Astrocyte of the spinal cord (primary cell): ENCODE measurements around the gene ADGRD2.

Experiments
- DNase-seq: peaks from one replicate; pipeline ENCODE4 v3.0.0; 2011; ENCODE audit warnings: low read depth, low spot score
- H3K4me3 ChIP-seq: 2 replicates; pipeline ENCODE4 v1.5.1; 2011; ENCODE audit warnings: low read depth, mild to moderate bottlenecking, low read length, moderate library complexity
- in situ Hi-C: cut with HindIII; loops from 2 replicates; pipeline ENCODE4 v1.10.0; 2017; ENCODE audit warnings: low sequenced_read_pairs
- TF ChIP-seq, protein P1 (sequence below): IDR thresholded peaks from 2 replicates; pipeline ENCODE4 v1.5.1; 2012; ENCODE audit warnings: low read depth, mild to moderate bottlenecking, low read length, inconsistent platforms

ADGRD2 gene

DNA sequence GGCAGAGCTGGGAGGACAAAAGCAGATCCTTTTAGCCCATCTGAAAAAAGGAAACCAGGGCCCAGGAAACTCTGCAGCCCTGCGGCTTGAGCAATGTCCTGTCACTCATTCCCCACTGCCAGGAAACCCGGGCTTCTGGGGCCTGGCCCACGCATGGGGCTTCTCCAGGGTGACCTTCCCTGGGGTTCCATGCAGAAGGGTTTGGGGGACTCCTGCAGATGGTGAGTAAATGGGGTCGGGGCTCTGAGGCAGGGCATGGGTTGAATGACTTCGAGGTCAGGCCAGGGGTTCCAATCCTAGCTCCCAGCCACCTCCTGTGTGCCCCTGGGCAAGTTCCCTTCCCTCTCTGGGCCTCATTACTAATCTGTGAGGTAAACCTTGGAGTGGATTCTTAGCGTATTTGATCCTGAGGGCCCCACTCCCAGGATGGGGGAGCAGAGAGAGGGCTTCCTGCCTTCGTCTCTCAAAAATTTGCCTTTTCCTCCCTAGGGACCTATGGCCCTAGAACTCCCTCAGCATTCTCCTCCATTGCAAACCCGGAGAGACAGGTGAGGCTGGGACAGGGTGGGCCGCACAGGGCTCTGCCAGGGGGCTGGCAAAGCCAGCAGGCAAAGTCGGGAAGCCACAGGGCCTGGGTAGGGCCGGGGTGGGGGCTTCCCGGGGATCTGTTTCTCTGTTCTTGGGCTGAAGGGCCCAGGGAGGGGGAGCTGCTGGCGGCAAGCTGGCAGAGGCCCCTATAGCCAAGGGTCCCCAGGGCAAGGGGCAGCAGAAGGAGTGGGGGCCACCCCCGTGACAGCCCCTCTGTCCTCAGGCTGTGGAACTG lies 25.8 kb downstream of the ADGRD2 start:
- TF ChIP-seq, protein P1, sequence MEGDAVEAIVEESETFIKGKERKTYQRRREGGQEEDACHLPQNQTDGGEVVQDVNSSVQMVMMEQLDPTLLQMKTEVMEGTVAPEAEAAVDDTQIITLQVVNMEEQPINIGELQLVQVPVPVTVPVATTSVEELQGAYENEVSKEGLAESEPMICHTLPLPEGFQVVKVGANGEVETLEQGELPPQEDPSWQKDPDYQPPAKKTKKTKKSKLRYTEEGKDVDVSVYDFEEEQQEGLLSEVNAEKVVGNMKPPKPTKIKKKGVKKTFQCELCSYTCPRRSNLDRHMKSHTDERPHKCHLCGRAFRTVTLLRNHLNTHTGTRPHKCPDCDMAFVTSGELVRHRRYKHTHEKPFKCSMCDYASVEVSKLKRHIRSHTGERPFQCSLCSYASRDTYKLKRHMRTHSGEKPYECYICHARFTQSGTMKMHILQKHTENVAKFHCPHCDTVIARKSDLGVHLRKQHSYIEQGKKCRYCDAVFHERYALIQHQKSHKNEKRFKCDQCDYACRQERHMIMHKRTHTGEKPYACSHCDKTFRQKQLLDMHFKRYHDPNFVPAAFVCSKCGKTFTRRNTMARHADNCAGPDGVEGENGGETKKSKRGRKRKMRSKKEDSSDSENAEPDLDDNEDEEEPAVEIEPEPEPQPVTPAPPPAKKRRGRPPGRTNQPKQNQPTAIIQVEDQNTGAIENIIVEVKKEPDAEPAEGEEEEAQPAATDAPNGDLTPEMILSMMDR = no peak
- in situ Hi-C loops = no loop called here
- DNase-seq = no peak
- no peak overlapping the region for H3K4me3 ChIP-seq

DNA sequence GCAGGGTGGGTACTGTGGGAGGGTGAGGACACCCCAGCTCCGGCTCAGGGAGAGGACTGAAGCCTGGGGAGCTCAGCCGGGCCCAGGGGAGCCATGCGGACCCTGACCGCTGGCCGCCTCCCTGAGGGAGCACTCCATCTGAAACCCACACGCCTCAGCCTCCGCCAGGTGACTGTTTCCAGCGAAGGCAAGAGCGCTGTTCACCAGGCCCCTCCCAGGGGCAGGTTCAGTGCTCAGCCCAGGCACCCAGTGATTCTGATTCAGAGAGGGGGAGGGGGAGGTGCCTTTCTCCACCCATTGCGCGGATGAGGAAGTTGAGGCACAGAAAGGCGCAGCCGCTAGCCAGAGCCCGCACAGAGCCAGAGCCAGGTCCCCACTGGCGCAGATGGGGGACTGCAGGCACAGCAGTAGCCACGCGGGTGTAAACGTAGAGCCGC lies 27.0 kb downstream of the ADGRD2 start:
- in situ Hi-C loops = no loop called here
- no peak overlapping the region for H3K4me3 ChIP-seq
- TF ChIP-seq, protein P1 = no peak
- no peak for DNase-seq

DNA sequence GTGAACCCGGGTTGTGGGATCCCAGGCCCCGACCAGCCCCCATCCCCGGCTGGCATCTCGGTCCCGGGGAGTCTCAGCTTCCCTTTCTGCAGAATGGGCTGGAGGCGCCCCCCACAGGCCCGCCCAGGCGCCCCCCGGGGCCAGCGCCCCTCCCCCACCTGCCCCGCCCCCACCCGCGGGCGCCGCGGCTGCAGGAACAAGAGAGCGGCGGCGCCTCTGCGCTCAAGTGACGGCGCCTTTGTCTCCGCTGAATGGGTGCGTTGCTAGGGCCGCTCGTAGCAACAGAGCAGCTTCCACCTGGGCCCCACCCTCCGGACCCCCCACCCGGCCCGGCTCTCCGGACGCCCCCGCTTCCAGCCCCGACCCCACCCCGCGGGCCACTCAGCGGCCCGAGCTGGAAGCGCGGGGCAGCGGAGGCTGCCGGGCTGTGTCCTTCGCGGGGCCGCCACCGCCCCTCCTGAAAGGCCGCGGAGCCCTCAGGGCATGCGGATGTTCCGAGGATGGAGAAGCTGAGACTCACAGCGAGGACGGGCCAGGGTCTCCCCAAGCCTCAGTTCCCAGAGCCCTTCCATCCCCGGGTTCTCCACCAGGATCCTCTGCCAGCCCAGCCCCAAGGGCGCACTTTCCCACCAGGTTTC lies 27.5 kb downstream of the ADGRD2 start:
- TF ChIP-seq, protein P1 = no peak
- DNase-seq = no peak
- in situ Hi-C loops = no loop called here
- H3K4me3 ChIP-seq = no peak overlapping the region

GRCh38 chr9:124478354-124478753 lies 28.1 kb downstream of the ADGRD2 start:
- in situ Hi-C loops = no loop called here
- DNase-seq = no peak
- TF ChIP-seq, protein P1 = no peak
- no peak overlapping the region for H3K4me3 ChIP-seq

- no peak overlapping the region for H3K4me3 ChIP-seq
- in situ Hi-C loops = no loop called here
- no peak for DNase-seq
- TF ChIP-seq, protein P1 = no peak
Observed at GRCh38 chr9:124479371-124479770, 29.1 kb downstream of the ADGRD2 start.

DNA sequence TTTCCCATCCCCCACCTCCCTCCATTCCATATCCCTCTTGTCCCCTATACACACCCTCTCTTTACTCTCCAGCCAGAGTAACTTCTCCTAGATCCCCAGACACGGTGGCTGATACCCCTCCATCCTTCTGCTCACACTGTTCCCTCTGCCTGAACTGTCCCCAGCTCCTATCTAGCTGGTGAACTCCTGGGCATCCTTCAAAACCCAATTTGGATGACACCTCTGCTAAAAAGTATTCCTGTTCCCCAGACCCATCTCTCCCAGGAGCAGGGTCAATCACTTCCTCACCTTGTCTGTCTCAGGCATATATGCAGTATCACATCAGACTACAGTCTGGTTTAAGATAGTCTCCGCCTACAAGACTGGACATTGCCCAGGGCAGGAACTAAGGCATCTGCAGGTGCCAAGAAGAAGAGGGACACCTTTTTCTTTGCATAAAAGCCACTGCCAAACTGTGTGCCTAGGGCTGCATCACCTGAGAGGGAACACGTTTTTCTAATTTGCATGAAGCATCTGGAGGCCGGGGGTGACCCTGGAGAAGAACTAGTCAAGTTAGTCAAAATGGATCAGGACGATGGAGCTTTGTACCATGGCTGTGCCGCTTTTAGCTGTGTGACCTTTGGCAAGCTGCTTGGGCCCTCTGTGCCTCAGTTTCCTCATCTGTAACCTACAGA lies 29.8 kb downstream of the ADGRD2 start:
- no peak for DNase-seq
- in situ Hi-C loops = no loop called here
- H3K4me3 ChIP-seq = no peak overlapping the region
- TF ChIP-seq, protein P1 = no peak
